H1 (cell line): ENCODE data around the gene AGAP1. TPM values are rescaled to one million over a fixed set of nuclear protein-coding genes. Genes with fewer than 3 reads are reported as not detected.

Experiments used
- CTCF ChIA-PET: fragments of 300-600 bp; sonication (Branson Sonifier 250); formaldehyde crosslinking; loops from one replicate; lab custom pipeline; 2021; ENCODE audit not compliant: partially characterized antibody; lab: Charles Lee
- POLR2A ChIA-PET: fragments of 300-600 bp; sonication (Branson Sonifier 250); formaldehyde crosslinking; loops from one replicate; lab custom pipeline; 2021; ENCODE audit warnings: inconsistent platforms; ENCODE audit not compliant: partially characterized antibody; lab: Charles Lee
- DNase-seq, 2 experiments: peaks; one replicate each; pipeline versions ENCODE4 v3.0.0 to v3.0.0-alpha.2; 2010 to 2022; ENCODE audit warnings: low spot score in 2 of 2, low read depth in 1 of 2, mixed read lengths in 1 of 2
- FAIRE-seq: peaks from 2 replicates; lab custom pipeline; 2011; peaks lifted over from hg19 to GRCh38; lab: Jason Lieb, UNC
- H2AFZ ChIP-seq: 2 replicates; pipeline ENCODE4 v1.8.1; 2012; ENCODE audit warnings: low read length, inconsistent platforms
- H2AK5ac ChIP-seq: 2 replicates; pipeline ENCODE4 v1.6.1; 2013; ENCODE audit warnings: low read depth, low read length
- H2BK120ac ChIP-seq: replicated peaks from 2 replicates; pipeline ENCODE3; 2013; ENCODE audit warnings: low read depth, low read length, inconsistent platforms
- H2BK12ac ChIP-seq: 2 replicates; pipeline ENCODE4 v1.6.1; 2013; ENCODE audit warnings: low read depth, low read length
- H2BK15ac ChIP-seq: 2 replicates; pipeline ENCODE4 v1.6.1; 2013; ENCODE audit warnings: low read length
- H2BK20ac ChIP-seq: 2 replicates; pipeline ENCODE4 v1.6.1; 2013; ENCODE audit warnings: low read length
- H2BK5ac ChIP-seq: 2 replicates; pipeline ENCODE4 v1.6.1; 2013; ENCODE audit warnings: low read depth, low read length
- H3K14ac ChIP-seq: 2 replicates; pipeline ENCODE4 v1.6.1; 2013; ENCODE audit warnings: inconsistent platforms; ENCODE audit not compliant: insufficient read length
- H3K18ac ChIP-seq: 2 replicates; pipeline ENCODE4 v1.6.1; 2013; ENCODE audit warnings: low read length; ENCODE audit errors: extremely low read depth
- H3K23ac ChIP-seq: 2 replicates; pipeline ENCODE4 v1.6.1; 2013; ENCODE audit warnings: inconsistent platforms; ENCODE audit not compliant: insufficient read length
- H3K23me2 ChIP-seq: 2 replicates; pipeline ENCODE4 v1.6.1; 2013; ENCODE audit warnings: low read depth, low read length
- H3K27ac ChIP-seq: 2 replicates; pipeline ENCODE4 v1.6.1; 2011; ENCODE audit warnings: low read depth, low read length, inconsistent platforms
- H3K27me3 ChIP-seq, 4 experiments: replicated peaks in 1 of 4; 1 replicate in 1 of 4; 2 replicates in 3 of 4; pipeline versions ENCODE4 v1.6.1 to v1.8.1; 2011 to 2013; ENCODE audit warnings: low read length in 3 of 4, mild to moderate bottlenecking in 3 of 4, inconsistent platforms in 2 of 4, mixed read lengths in 2 of 4, moderate library complexity in 1 of 4; ENCODE audit not compliant: control insufficient read depth in 3 of 4, insufficient read depth in 3 of 4; ENCODE audit errors: extremely low read depth in 1 of 4
- H3K36me3 ChIP-seq, 4 experiments: 2 replicates each; pipeline versions ENCODE4 v1.6.1 to v1.8.1; 2011 to 2013; ENCODE audit warnings: mild to moderate bottlenecking in 4 of 4, low read length in 3 of 4, moderate library complexity in 2 of 4, control low read depth in 1 of 4, inconsistent platforms in 1 of 4; ENCODE audit not compliant: insufficient read depth in 4 of 4, control insufficient read depth in 2 of 4
- H3K4ac ChIP-seq: replicated peaks from 2 replicates; pipeline ENCODE3; 2013; ENCODE audit warnings: low read length, low read depth, mixed read lengths, inconsistent platforms; ENCODE audit not compliant: insufficient read length
- H3K4me1 ChIP-seq, 4 experiments: replicated peaks in 1 of 4; 1 replicate in 1 of 4; 2 replicates in 3 of 4; pipeline versions ENCODE4 v1.6.1 to v1.8.1; 2011 to 2013; ENCODE audit warnings: low read length in 3 of 4, inconsistent platforms in 2 of 4, mixed read lengths in 1 of 4; ENCODE audit not compliant: insufficient read depth in 4 of 4, control insufficient read depth in 3 of 4
- H3K4me2 ChIP-seq, 2 experiments: 2 replicates each; pipeline versions ENCODE4 v1.6.1 to v1.8.1; 2011 to 2013; ENCODE audit warnings: low read depth in 2 of 2, low read length in 2 of 2, control low read depth in 1 of 2, inconsistent platforms in 1 of 2, mild to moderate bottlenecking in 1 of 2; ENCODE audit not compliant: insufficient read depth in 1 of 2
- H3K4me3 ChIP-seq, 4 experiments: fragments of 200-600, 300-600 bp in 1 of 4; sonication (generic), shearing (Covaris generic), sonication (Bioruptor Twin) in 1 of 4; 2 replicates each; pipeline versions ENCODE4 v1.5.1 to v1.8.1; 2011 to 2016; ENCODE audit warnings: low read length in 4 of 4, low read depth in 3 of 4, control low read depth in 2 of 4, inconsistent platforms in 2 of 4, mild to moderate bottlenecking in 2 of 4, mixed read lengths in 1 of 4, moderate library complexity in 1 of 4; ENCODE audit not compliant: insufficient read depth in 2 of 4; ENCODE audit errors: extremely low read depth in 1 of 4
- H3K56ac ChIP-seq: replicated peaks from 2 replicates; pipeline ENCODE3; 2013; ENCODE audit warnings: low read depth, mild to moderate bottlenecking, mixed read lengths, low read length, inconsistent platforms; ENCODE audit not compliant: insufficient read length
- H3K79me1 ChIP-seq: 2 replicates; pipeline ENCODE4 v1.6.1; 2013; ENCODE audit warnings: low read depth, low read length, control low read depth
- H3K79me2 ChIP-seq, 2 experiments: 2 replicates each; pipeline versions ENCODE4 v1.6.1 to v1.8.1; 2012 to 2013; ENCODE audit warnings: low read length in 2 of 2, mild to moderate bottlenecking in 2 of 2, inconsistent platforms in 1 of 2; ENCODE audit not compliant: insufficient read depth in 2 of 2, control insufficient read depth in 1 of 2
- H3K9ac ChIP-seq, 4 experiments: replicated peaks in 1 of 4; 1 replicate in 1 of 4; 2 replicates in 3 of 4; pipeline versions ENCODE4 v1.6.1 to v1.8.1; 2011 to 2013; ENCODE audit warnings: low read depth in 3 of 4, low read length in 3 of 4, control low read depth in 2 of 4, mild to moderate bottlenecking in 2 of 4, moderate library complexity in 2 of 4, inconsistent platforms in 1 of 4; ENCODE audit errors: extremely low read depth in 1 of 4
- H3K9me3 ChIP-seq, 2 experiments: 2 replicates each; pipeline versions ENCODE4 v1.6.1 to v1.8.1; 2012 to 2013; ENCODE audit warnings: mild to moderate bottlenecking in 2 of 2, moderate library complexity in 2 of 2, control low read depth in 1 of 2, inconsistent platforms in 1 of 2, low read depth in 1 of 2, low read length in 1 of 2, mixed read lengths in 1 of 2; ENCODE audit not compliant: insufficient read depth in 2 of 2
- H4K20me1 ChIP-seq, 2 experiments: replicated peaks in 1 of 2; 2 replicates each; pipeline versions ENCODE3 to v1.8.1; 2011 to 2013; ENCODE audit warnings: inconsistent platforms in 2 of 2, low read length in 2 of 2, mild to moderate bottlenecking in 1 of 2; ENCODE audit not compliant: insufficient read depth in 2 of 2, control insufficient read depth in 1 of 2
- H4K5ac ChIP-seq: 2 replicates; pipeline ENCODE4 v1.6.1; 2013; ENCODE audit warnings: low read length, low read depth, mixed read lengths, inconsistent platforms; ENCODE audit not compliant: insufficient read length
- H4K8ac ChIP-seq: 2 replicates; pipeline ENCODE4 v1.8.0; 2013; ENCODE audit warnings: mild to moderate bottlenecking, moderate library complexity, low read length, inconsistent platforms; ENCODE audit not compliant: insufficient read depth; ENCODE audit errors: extremely low read depth
- H4K91ac ChIP-seq: replicated peaks from 2 replicates; pipeline ENCODE3; 2013; ENCODE audit warnings: low read length, mixed read lengths, inconsistent platforms; ENCODE audit not compliant: insufficient read length
- EZH2 ChIP-seq: fragments of 200-600 bp; sonication (generic); IDR thresholded peaks from 2 replicates; pipeline ENCODE4 v1.7.1; 2012; ENCODE audit warnings: low read depth, mild to moderate bottlenecking, moderate library complexity, low read length, inconsistent platforms; ENCODE audit not compliant: severe bottlenecking
- JUND ChIP-seq: IDR thresholded peaks from 2 replicates; pipeline ENCODE4 v1.6.1; 2011; ENCODE audit warnings: mild to moderate bottlenecking, improper control_type of control experiment, low read length
- NRF1 ChIP-seq: IDR thresholded peaks from 2 replicates; pipeline ENCODE4 v1.6.1; 2011; ENCODE audit warnings: mild to moderate bottlenecking, low read depth, low read length, improper control_type of control experiment
- PHF8 ChIP-seq: fragments of 200-600 bp; sonication (generic); conservative IDR thresholded peaks from 2 replicates; pipeline ENCODE4 v1.7.1; 2012; ENCODE audit warnings: low read depth, mild to moderate bottlenecking, inconsistent platforms, low read length, moderate library complexity
- POLR2AphosphoS5 ChIP-seq: IDR thresholded peaks from 2 replicates; pipeline ENCODE4 v1.6.1; 2011; ENCODE audit warnings: low read depth, low read length
- RAD21 ChIP-seq, 2 experiments: IDR thresholded peaks in 1 of 2; conservative IDR thresholded peaks in 1 of 2; 2 replicates each; pipeline ENCODE4 v1.6.1; 2011; ENCODE audit warnings: low read depth in 2 of 2, low read length in 2 of 2, improper control_type of control experiment in 1 of 2, inconsistent platforms in 1 of 2, mild to moderate bottlenecking in 1 of 2, moderate library complexity in 1 of 2
- RFX5 ChIP-seq: IDR thresholded peaks from 2 replicates; pipeline ENCODE4 v1.6.1; 2011; ENCODE audit warnings: low read depth, low read length, improper control_type of control experiment, borderline replicate concordance
- RNF2 ChIP-seq: fragments of 200-900, 300-1000 bp; sonication (generic); IDR thresholded peaks from 2 replicates; pipeline ENCODE4 v1.7.1; 2016; ENCODE audit warnings: borderline replicate concordance, low read depth, mild to moderate bottlenecking, antibody characterized with exemption, low read length; ENCODE audit not compliant: poor library complexity, severe bottlenecking; ENCODE audit errors: missing control alignments
- SIN3A ChIP-seq, 2 experiments: IDR thresholded peaks in 1 of 2; conservative IDR thresholded peaks in 1 of 2; 2 replicates each; pipeline ENCODE4 v1.6.1; 2011 to 2012; ENCODE audit warnings: low read length in 2 of 2, improper control_type of control experiment in 1 of 2, low read depth in 1 of 2, mild to moderate bottlenecking in 1 of 2
- SIRT6 ChIP-seq: IDR thresholded peaks from one replicate; pipeline ENCODE4 v1.7.1; 2012; ENCODE audit warnings: low read length, inconsistent platforms
- WGBS, 2 experiments: shearing (Covaris generic) in 1 of 2; methylation state at CpG; one replicate each; pipeline versions ENCODE4 v1.1.6 to v1.1.7; 2013 to 2015; ENCODE audit warnings: low lambda C conversion rate in 2 of 2, mixed read lengths in 2 of 2, inconsistent platforms in 1 of 2, low coverage in 1 of 2, missing lambda C conversion rate in 1 of 2; ENCODE audit not compliant: insufficient replicate concordance in 2 of 2, insufficient coverage in 1 of 2, insufficient read length in 1 of 2; ENCODE audit errors: extremely low coverage in 1 of 2, missing lambda C conversion rate in 1 of 2; 5-methylcytosine and 5-hydroxymethylcytosine counted together
- polyA plus RNA-seq, 7 experiments: library from polyadenylated mRNA; depleted of rRNA in 3 of 7; stranded (reverse) in 5 of 7; unstranded in 2 of 7; fragments of >200 nt in 5 of 7; fragments of 200-250 nt in 2 of 7; gene quantifications; 1 replicate in 5 of 7; 2 replicates in 1 of 7; 4 replicates in 1 of 7; pipeline versions ENCODE4 v1.2.1 to v1.2.3, GENCODE V29; 2011 to 2013; ENCODE audit warnings: missing spikeins in 2 of 7, mixed read lengths in 2 of 7
- total RNA-seq: library from RNA; stranded (reverse); fragmentation: NEBNext Ultra II Directional; extraction: Animal tissue kit (Norgen Biotek cat#: 25700); gene quantifications from 2 replicates; pipeline ENCODE4 v1.2.1, GENCODE V29; 2021

Gene AGAP1
- total and polyA plus RNA-seq, 2 of the 8 experiments (the other 6 are each of a cell fraction or from before 2014, with no cell fraction given), result 18.1 to 39.4 TPM

- 2% methylated on average over 56 of the region's 59 CpGs; no CpG with 5 or more reads in 1 of the 2 experiments for WGBS, 2 experiments
- DNase-seq, result peak in 1 of 2 experiments; percentile 79
- peak overlapping the region; percentile 47 to 72 for H3K4me2 ChIP-seq
- no peak for TF ChIP-seq PHF8
- TF ChIP-seq SIN3A (conservative IDR thresholded peaks at IDR 0.05 in 1 of 2, IDR thresholded peaks at IDR 0.05 in 1 of 2; ENCODE audit: low read depth in 1 of 2, low read length in 2 of 2), result no peak
- no peak for TF ChIP-seq RFX5
- no peak for TF ChIP-seq JUND
- TF ChIP-seq POLR2AphosphoS5, result no peak
- peak; percentile 14 for TF ChIP-seq RNF2
- no peak for TF ChIP-seq NRF1
- no peak for TF ChIP-seq RAD21 (IDR thresholded peaks at IDR 0.05 in 1 of 2, conservative IDR thresholded peaks at IDR 0.05 in 1 of 2; ENCODE audit: low read depth in 2 of 2, low read length in 2 of 2)
- no peak for TF ChIP-seq SIRT6
- peak; percentile 92 for TF ChIP-seq EZH2
Observed at GRCh38 chr2:236163471-236164200, 669.8 kb downstream of the AGAP1 start.

More at GRCh38 chr2:236163471-236164200, 669.8 kb downstream of the AGAP1 start:
- H3K14ac ChIP-seq, result no peak overlapping the region
- H2BK5ac ChIP-seq, result peak overlapping the region; percentile 60; the same call in 1 of the 2 replicates
- peaks cover 29% of the 10 kb centered on the region; the same call in 1 of the 2 replicates for H3K23me2 ChIP-seq
- no peak overlapping the region for H3K27ac ChIP-seq
- H3K27me3 ChIP-seq, result peaks cover 87 to 98% (median 93%) of the 10 kb centered on the region in 4 experiments
- no peaks in the 10 kb centered on the region for H3K79me1 ChIP-seq
- H3K79me2 ChIP-seq, result no peaks in the 10 kb centered on the region
- H3K23ac ChIP-seq, result no peak overlapping the region
- peaks cover 5 to 52% (median 43%) of the 10 kb centered on the region in 4 experiments for H3K4me1 ChIP-seq
- no peak overlapping the region for H4K5ac ChIP-seq
- H3K36me3 ChIP-seq, result peaks cover 0 to 4% (median 0%) of the 10 kb centered on the region in 4 experiments; a peak in 2 of 8 replicates
- H2BK120ac ChIP-seq, result no peak overlapping the region
- H2AFZ ChIP-seq, result no peak overlapping the region
- no peak for FAIRE-seq
- POLR2A ChIA-PET, result interaction anchor here (0.7 to 6.3 kb wide), 5 partner anchors 7 to 51 kb away, joined by 3 to 54 read pairs (median 4); partner anchors contain the start of gene GBX2
- peak overlapping the region; percentile 27; the same call in 1 of the 2 replicates for H2BK12ac ChIP-seq
- CTCF ChIA-PET, result interaction anchor here (0.7 to 3.1 kb wide), 4 partner anchors 12 to 21 kb away, joined by 3 to 44 read pairs (median 12); no protein-coding TSS in a partner anchor
- H2BK20ac ChIP-seq, result no peak overlapping the region; the same call in 1 of the 2 replicates
- no peak overlapping the region; the same call in 1 of the 2 replicates for H2BK15ac ChIP-seq
- no peak overlapping the region for H3K4ac ChIP-seq
- H3K18ac ChIP-seq, result peak overlapping the region; percentile 87
- no peak overlapping the region for H2AK5ac ChIP-seq
- H4K8ac ChIP-seq, result peak overlapping the region; percentile 62; the same call in 1 of the 2 replicates
- H3K9ac ChIP-seq, result no peak overlapping the region
- no peaks in the 10 kb centered on the region for H3K9me3 ChIP-seq
- H4K20me1 ChIP-seq, result peaks cover 18% of the 10 kb centered on the region in 2 experiments
- no peak overlapping the region for H3K56ac ChIP-seq
- peak overlapping the region; percentile 7 to 60 (median 32) for H3K4me3 ChIP-seq
- H4K91ac ChIP-seq, result no peak overlapping the region
